Nephron (organoid): ENCODE measurements around the gene CRIP2.

ENCODE experiments used
- H3K27ac Mint-ChIP-seq, 3 experiments: 2 replicates each; pipeline ENCODE4 v1.8.0; 2020; ENCODE audit warnings: mixed read lengths in 3 of 3, mild to moderate bottlenecking in 2 of 3, moderate library complexity in 1 of 3
- H3K27me3 Mint-ChIP-seq: 2 replicates; pipeline ENCODE4 v1.8.0; 2021; ENCODE audit warnings: low read depth, mild to moderate bottlenecking, moderate library complexity, mixed read lengths
- H3K36me3 Mint-ChIP-seq: 2 replicates; pipeline ENCODE4 v1.8.0; 2020; ENCODE audit warnings: low read depth, mixed read lengths
- H3K4me1 Mint-ChIP-seq: 2 replicates; pipeline ENCODE4 v1.8.0; 2020; ENCODE audit warnings: mixed read lengths
- H3K4me3 Mint-ChIP-seq, 3 experiments: 2 replicates each; pipeline ENCODE4 v1.8.0; 2020; ENCODE audit warnings: mild to moderate bottlenecking in 3 of 3, mixed read lengths in 3 of 3, moderate library complexity in 2 of 3
- H3K9me3 Mint-ChIP-seq: 2 replicates; pipeline ENCODE4 v1.8.0; 2020; ENCODE audit warnings: mixed read lengths
- TF ChIP-seq, protein P1 (sequence below), 3 experiments: fragments of 200-600 bp; sonication (generic); IDR thresholded peaks; one replicate each; pipeline ENCODE4 v1.5.0; 2021; ENCODE audit warnings: antibody characterized with exemption in 3 of 3; ENCODE audit not compliant: unreplicated experiment in 3 of 3

Gene CRIP2

DNA sequence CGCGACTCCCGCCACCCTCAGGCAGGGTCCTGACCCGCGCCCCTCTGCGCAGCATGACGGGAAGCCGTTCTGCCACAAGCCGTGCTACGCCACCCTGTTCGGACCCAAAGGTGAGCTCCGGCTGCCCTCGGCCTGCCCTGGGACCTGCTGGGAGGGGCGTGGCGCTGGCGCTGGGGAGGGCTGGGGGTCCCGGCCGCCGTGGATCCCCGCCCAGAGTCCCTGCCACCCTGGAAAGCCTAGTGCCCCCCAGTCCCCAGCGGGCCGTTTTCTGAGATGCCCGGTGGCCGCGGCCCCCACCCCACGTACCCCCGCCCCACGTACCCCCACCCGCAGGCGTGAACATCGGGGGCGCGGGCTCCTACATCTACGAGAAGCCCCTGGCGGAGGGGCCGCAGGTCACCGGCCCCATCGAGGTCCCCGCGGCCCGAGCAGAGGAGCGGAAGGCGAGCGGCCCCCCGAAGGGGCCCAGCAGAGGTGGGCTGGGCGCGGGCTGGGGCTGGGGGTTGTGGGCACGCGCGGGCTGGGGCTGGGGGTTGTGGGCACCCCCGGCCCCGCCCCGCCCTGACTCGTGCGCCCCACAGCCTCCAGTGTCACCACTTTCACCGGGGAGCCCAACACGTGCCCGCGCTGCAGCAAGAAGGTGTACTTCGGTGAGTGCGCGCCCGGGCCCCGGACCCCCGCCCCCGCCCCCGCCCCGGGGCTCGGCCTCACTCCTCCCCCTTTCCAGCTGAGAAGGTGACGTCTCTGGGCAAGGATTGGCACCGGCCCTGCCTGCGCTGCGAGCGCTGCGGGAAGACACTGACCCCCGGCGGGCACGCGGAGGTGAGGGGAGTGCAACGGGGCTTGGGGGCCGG is 4.0 kb downstream of the CRIP2 start:
- H3K27me3 Mint-ChIP-seq, result peaks cover 44% of the 10 kb centered on the region
- peaks cover 25% of the 10 kb centered on the region for H3K4me1 Mint-ChIP-seq
- H3K27ac Mint-ChIP-seq, result no peak overlapping the region
- TF ChIP-seq, protein P1, sequence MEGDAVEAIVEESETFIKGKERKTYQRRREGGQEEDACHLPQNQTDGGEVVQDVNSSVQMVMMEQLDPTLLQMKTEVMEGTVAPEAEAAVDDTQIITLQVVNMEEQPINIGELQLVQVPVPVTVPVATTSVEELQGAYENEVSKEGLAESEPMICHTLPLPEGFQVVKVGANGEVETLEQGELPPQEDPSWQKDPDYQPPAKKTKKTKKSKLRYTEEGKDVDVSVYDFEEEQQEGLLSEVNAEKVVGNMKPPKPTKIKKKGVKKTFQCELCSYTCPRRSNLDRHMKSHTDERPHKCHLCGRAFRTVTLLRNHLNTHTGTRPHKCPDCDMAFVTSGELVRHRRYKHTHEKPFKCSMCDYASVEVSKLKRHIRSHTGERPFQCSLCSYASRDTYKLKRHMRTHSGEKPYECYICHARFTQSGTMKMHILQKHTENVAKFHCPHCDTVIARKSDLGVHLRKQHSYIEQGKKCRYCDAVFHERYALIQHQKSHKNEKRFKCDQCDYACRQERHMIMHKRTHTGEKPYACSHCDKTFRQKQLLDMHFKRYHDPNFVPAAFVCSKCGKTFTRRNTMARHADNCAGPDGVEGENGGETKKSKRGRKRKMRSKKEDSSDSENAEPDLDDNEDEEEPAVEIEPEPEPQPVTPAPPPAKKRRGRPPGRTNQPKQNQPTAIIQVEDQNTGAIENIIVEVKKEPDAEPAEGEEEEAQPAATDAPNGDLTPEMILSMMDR (IDR thresholded peaks at IDR 0.05; ENCODE audit: unreplicated experiment in 3 of 3), result no peak
- no peaks in the 10 kb centered on the region for H3K36me3 Mint-ChIP-seq
- H3K9me3 Mint-ChIP-seq, result no peaks in the 10 kb centered on the region
- no peak overlapping the region for H3K4me3 Mint-ChIP-seq

DNA sequence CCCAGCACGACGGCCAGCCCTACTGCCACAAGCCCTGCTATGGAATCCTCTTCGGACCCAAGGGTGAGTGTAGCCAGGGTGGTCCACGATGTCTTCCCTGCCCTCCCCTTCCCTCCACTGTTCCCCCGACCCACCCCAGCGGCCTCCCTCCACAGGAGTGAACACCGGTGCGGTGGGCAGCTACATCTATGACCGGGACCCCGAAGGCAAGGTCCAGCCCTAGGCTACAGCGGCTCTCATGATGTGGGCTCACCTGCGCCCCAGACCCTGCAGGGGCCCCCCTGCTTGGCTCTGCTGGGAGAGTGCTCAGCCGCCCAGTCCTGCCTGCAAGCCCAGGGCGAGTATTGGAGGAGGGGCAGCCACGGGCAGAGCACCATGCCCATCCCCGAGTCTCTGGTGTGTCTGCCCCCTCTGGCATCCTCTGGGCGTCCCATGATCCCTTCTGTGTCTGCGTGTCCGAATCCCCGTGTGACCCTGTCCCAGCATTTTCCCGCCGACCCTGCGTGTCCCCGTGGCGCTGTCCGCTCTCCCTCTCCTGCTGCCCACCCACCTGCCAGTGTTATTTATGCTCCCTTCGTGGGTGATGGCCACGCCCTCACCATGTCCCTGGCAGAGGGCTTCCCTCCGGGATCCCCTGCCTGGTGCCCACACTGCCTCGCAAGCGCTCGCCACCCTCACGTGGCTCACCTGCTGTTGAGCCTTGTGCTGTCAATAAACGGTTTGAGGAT is 5.0 kb downstream of the CRIP2 start:
- peaks cover 48% of the 10 kb centered on the region for H3K27me3 Mint-ChIP-seq
- peak overlapping the region; percentile 38 to 58 (median 44) for H3K4me3 Mint-ChIP-seq
- no peaks in the 10 kb centered on the region for H3K36me3 Mint-ChIP-seq
- no peak overlapping the region for H3K27ac Mint-ChIP-seq
- H3K9me3 Mint-ChIP-seq, result no peaks in the 10 kb centered on the region
- TF ChIP-seq, protein P1 (IDR thresholded peaks at IDR 0.05; ENCODE audit: unreplicated experiment in 3 of 3), result no peak
- H3K4me1 Mint-ChIP-seq, result peaks cover 30% of the 10 kb centered on the region

DNA sequence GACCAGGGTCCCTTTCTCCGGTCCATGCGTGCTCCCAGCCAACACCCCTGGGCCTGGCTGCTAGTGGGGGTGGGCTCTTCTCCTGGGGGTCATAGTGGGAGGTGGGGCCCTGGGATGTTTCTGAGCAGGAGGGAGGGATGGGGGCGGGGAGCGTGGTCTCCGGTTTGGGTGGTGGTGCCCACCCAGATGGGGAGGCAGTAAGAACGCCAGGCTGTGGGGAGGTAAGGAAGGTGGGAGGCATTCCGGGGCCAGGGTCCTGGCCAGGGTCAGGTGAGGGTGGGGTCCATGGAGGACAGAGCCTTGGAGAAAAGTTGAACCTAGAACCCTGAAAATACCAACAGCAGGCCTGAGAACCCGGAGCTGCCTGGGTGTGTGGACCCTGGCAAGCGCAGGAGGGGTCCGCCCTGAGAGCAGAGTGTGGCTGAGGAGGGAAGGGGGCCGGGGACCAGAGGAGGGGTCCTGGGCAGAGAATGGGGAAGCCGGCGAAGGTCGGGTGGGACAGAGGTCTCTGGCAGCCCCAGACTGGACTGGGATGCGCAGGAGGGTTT is 5.7 kb downstream of the CRIP2 start:
- TF ChIP-seq, protein P1 (IDR thresholded peaks at IDR 0.05; ENCODE audit: unreplicated experiment in 3 of 3), result no peak
- H3K4me1 Mint-ChIP-seq, result peaks cover 32% of the 10 kb centered on the region
- H3K27me3 Mint-ChIP-seq, result peaks cover 53% of the 10 kb centered on the region
- H3K36me3 Mint-ChIP-seq, result no peaks in the 10 kb centered on the region
- H3K27ac Mint-ChIP-seq, result peak overlapping the region in 2 of 3 experiments; percentile 95 to 97
- H3K9me3 Mint-ChIP-seq, result no peaks in the 10 kb centered on the region
- peak overlapping the region in 1 of 3 experiments; percentile 68 for H3K4me3 Mint-ChIP-seq

DNA sequence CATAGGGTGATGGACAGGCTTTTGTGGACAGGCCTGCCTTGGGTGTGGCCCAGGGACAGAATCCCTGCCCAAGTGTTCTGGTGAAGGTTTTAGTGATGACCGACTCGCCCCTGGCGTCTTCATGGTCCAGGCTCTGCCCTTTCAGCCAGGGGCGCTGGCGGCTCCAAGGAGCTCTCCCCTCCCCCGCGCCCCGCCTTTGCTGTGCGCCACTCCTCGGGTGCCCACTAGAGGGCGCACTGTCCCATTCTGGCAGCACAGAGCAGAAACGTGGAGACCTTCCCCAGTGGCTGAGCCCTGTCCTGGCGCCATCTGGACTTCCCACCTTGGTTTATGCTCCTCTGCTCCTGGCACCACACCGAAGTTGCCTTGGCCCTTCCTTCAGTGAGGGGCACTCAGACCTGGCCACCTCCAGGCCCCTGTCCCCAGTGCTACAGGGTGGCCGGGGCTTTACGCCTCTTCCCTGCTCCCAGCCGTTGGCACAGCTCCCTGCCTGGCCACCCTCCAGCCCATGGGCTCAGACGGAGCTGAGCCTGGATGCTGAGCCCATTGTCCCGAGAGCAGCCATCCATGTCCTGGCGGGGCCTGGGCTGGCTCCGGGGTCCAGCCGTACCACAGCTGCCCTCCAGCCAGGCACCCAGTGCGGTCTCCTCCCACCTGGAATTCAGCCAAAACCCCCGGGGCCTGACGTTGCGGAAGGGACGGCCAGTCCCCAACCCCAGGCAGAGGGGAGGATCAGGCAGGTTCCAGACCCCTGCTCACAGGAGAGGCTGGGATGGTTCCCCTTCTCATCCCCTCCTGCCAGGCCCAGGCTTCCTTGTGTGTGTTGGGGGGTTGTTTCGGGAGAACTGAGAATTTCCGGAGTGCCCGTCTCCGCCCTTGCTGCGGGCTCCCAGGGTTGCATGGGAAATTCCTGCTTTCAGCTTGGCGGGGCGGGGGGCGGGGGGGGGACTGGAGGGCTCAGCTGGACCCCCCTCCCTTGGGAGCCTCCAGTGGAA is 6.5 kb downstream of the CRIP2 start:
- Mint-ChIP-seq H3K27me3 (peaks cover 61% of the 10 kb centered on the region), H3K4me3 (peak overlapping the region; percentile 64 to 69 (median 68)), H3K36me3 (no peaks in the 10 kb centered on the region), H3K27ac (peak overlapping the region; percentile 82 to 97 (median 95)), H3K4me1 (peaks cover 32% of the 10 kb centered on the region), H3K9me3 (no peaks in the 10 kb centered on the region)
- TF ChIP-seq, protein P1 (IDR thresholded peaks at IDR 0.05; ENCODE audit: unreplicated experiment in 3 of 3), result peak; percentile 99

DNA sequence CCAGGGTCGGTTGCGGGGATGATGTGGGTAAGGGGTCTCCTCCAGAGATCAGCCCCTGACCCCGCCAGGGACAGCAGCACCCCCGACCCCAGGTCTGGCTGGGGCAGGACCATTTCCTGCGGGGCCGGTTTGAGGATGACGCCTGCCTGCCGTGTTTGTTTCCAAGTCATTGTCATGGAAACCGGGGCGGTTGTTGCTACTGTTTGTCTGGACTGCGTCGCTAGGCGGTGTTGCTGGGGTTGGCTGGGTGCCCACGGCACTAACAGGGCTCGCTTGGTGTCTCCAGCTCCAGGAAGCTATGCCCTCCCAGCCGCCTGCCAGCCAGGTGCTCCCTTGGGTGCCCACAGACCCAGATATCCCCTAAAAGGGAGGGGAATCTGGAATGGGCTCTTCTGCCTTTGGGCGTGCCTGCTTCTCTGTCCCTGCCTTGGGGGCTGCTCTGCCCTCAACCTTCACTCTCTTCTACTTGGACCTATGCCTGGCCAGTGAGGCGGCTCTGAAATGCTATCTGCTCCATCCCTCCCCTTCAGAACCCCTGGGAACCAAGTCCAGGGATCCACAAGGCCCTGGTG is 7.4 kb downstream of the CRIP2 start:
- Mint-ChIP-seq H3K27ac (peak overlapping the region; percentile 75 to 98 (median 97)), H3K4me1 (peaks cover 32% of the 10 kb centered on the region), H3K27me3 (peaks cover 64% of the 10 kb centered on the region), H3K36me3 (no peaks in the 10 kb centered on the region), H3K4me3 (peak overlapping the region; percentile 60 to 74 (median 71)), H3K9me3 (no peaks in the 10 kb centered on the region)
- TF ChIP-seq, protein P1 (IDR thresholded peaks at IDR 0.05; ENCODE audit: unreplicated experiment in 3 of 3), result no peak
